Activated CD4-positive, CD25-positive, alpha-beta regulatory T cell treated with anti-CD3 and anti-CD28 coated beads, Interleukin-2, amount 50 U/mL, for 72 hours (primary cell): ENCODE results near the gene GNPDA2.
"Not testable (repeated sequence)": the region's sequence is repeated elsewhere in the genome, so short reads cannot be mapped to it uniquely, and the experiment has no call there.

Source experiments
- DNase-seq: peaks from one replicate; pipeline ENCODE4 v3.0.0; 2021

Gene GNPDA2

DNA sequence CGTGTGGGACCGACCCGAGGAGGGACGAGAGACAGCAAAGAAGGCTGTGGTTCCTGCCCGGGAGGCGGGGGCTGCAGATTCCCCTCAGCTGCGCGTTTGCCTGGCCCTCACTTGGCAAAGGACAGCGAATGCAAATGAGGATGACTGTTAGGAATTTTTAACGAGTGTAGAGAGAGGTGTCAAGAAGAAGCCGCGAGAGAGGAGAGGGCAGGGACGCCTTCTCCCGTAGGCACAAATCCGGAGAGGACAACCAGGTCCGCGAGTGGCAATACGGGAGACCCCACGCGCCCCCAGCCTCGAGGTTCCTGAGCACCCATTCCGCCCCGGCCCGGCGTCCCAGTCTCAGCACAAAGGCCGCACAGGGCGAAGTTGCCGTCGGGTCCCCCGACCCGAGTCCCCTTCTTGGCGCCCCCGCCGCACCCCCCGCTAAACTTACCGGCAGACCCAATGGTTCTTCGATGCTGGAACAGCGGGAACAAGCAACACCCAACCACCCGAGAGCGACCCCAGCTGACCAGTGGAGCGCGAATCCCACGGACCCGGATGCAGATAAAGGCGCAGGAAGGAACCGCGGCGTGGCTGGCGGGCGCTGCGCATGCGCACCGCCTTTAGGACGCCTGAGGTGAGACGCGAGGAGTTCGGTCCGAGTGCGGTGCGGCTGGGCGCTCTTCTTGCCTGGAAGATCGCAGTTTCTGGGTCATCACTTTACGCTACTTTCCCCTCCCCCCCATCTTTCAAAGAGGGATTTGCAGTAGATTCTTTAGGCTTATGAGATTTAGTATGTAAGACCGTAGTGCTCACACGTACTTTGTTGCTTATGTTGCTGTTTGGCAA, at the start of gene GNPDA2:
Gene GNPDA2 (minus strand): TSS at position 519 of the 834 bp plus-strand sequence. CDS start 4,349 bp downstream, outside the sequence.
- DNase-seq = peak; percentile 75

DNA sequence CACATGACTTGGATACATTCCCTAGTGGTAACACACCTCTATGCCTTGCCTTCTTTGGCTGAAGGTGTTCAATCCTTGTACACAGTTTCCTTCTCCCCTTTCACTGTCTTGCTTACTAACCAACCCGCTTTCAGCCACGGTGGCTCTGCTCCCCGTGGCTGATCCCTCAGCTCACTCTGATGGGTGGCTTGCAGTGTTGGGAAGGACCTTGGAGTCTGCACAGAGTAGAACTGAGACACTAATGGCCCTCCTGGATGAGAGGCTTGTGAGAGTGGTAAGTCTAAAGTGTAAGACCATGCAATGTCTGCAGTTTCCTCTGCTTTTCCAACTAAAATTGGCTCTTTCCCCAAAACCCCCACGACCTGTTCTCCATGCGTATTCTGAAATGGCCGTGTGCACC, 46.0 kb upstream of the GNPDA2 start:
- no peak for DNase-seq

DNA sequence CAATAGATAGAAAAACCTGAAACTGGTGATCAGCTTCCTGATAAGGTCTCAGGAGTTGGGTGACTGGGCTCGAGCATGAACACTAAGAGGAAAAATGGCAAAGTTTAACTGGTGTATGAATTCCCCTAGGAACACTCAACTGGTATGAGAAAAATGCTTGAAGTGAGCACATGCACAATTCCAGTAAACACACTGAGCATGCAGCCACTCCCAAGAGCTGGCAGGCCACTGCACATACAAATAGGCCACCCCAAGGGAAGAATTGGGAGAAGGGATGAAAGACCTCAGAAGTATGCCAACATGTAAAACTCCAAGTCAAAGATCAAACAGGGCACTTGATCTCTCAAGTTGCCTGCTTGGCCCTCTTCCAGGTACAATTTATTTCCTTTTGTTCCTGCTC, 45.4 kb upstream of the GNPDA2 start:
- DNase-seq = no peak

DNA sequence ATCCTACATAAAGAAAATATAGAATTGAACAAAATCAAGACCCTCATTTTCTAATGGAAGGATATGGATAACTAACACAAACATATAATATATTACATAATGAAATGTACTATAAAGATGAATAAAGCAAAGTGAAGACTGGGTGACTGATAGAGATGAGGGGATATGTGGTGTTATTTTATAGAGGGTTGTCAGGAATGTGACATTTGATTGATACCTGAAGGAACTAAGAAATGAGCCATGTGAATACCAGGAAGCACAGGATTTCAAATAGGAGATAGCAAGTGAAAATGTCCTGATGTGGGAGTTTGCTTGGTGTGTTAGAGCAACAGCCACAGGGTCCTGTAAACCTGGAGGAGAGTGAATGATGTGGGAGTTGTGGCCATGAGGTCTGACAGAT, 40.1 kb upstream of the GNPDA2 start:
- DNase-seq = no peak

DNA sequence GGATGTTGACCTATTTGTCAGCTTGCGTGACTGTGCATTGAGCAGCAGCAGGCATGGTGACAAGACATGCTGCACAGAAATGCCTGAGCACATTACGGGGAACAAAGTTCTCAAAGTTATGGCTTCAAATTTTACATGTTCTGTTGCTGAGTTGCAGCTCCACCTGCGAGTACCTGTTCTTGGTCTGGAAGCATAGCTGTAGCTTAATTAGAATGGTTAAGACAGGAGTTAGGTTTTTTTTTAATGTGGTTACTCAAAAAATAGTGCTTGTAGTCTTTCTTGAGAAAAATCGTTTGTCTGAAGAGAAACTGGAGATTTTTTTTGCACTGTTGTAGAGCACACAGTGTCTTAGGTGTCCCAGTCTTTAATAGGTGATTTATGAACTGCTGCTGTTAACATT, 38.8 kb upstream of the GNPDA2 start:
- DNase-seq = no peak

DNA sequence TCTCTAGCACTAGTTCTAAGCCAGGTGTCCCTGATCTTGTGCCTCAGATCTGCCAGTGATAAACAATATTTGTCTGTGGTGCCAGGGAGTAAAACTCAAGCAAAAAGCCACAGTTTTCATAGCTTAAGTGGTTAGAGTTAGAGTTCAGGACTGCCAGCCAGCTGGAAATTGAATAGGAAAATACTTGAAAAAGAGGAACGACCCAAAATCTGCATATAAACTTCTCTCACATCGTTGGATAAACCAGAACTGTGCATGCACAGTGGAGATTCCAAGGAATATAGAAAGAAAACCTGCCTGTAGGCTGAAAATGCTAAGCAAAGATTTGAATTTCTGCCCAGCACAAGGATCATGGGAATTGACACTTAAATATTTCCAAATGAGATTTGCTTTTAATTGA, 35.0 kb upstream of the GNPDA2 start:
- DNase-seq = no peak

DNA sequence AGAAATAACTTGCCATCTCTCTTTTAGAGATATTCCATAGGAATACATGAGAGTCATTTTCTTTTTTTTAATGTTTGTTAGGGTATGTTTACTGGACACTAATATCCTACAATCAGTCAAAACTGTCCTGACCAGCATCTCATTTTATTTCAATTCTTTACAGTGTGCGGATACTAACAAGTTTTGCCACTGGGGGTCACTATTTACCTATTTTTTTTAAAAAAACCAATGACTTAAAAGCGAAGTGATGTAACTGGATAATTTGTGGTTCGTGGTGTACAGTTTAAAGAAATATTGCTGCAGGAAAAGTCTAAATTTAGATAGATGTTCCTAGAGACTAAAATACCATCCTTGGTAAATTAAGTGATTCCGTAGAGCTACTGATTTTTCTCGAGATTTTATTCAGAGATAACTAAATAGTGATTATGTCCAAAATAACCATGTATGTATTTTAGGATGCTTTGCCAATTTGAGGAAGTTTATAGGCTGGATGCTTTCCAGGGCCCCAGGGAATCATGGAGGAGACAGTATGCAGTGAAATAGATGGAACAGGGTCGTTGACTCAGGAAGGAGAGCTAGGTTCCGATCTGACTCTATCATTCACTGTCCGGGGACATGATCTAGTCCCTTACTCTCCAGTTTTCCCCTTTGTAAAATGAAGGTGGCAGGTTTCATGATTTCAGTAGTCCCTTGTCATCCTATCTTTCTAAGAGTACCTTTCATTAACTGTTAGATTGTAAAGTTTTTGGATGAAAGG, 34.0 kb upstream of the GNPDA2 start:
- DNase-seq = no peak

DNA sequence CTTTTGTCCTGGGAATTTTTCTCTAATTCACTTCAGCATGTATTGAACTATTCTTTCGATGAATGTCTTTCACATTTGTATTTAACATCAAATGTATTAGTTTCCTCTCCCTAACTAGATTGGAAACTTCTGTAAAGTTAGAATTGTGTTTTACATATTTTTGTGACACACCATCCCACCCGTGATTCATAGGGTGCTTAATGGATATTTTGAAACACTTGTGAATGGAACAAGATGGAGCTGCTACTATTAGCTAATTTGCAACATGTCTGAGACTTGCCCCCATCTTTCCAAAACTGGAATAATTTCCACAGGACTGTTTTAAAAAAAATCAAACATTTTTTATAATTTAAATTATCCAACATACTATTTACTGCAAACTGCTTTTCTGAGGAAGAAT, 30.2 kb upstream of the GNPDA2 start:
- DNase-seq = no peak

DNA sequence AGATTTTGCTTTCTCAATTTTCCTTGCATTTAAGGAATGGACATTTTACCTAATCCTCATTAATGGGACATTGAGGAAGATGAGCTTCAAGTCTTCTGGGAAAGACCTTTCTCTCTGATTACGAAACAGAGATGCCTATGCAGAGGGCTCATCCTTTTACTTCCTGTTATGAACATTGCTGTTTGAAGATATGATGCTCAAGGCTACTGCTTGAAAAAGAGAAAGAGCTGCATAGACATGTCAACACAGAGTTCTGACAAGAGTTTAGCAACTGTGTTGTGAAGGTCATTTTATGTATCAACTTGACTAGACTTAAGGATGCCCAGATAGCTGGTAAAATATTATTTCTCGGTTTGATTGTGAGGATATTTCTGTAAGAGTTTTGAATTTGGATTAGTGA, 13.8 kb upstream of the GNPDA2 start:
- no peak for DNase-seq

DNA sequence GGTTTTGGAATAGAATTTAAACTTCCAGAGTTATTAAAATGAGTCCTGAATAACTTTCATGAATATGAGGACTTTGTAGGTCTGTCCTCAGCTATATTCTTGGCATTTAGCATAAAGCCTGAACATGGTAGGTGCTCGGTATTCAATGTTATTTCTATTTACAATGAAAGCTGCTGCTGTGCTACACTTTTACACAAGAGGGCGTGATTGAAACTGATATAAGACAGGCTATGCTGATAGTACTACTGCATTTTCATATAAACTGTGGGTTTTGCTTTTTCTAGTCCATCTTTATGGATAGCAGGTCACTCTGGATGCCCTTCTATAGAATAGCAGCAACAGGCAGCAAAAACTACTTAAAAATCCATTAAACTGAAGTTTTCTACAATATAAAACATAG, 12.3 kb upstream of the GNPDA2 start:
- no peak for DNase-seq

DNA sequence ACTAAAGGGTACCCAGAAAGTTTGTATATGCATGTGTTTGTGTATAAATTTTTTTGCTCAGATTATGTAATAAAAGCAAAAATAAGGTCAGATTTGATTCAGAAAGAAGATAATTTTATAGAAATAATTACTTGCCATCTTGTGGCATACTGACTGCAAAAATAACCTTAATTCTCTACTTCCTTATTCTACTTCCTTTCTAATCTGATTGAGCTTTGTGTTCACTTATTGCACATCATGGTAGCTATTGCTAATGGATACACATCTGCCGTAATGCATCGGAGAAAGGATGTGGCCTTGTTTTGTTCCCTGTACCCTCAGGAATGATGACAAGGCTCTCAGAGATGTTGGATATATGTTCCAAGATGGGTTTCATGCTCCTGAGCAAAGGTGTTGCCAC, 10.5 kb upstream of the GNPDA2 start:
- no peak for DNase-seq

DNA sequence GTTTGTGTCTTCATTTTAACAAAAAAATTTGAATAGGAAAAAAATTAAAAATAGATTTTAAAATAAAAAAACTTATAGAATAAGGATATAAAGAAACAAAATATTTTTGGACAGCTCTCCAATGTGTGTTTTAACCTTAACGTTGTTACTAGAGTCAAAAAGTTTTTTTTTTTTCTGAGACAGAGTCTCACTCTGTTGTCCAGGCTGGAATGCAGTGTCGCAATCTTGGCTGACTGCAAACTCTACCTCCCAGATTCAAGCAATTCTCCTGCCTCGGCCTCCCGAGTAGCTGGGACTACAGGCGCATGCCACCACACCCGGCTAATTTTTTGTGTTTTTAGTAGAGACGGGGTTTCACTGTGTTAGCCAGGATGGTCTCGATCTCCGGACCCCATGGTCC, 2.3 kb upstream of the GNPDA2 start:
- DNase-seq = not testable (repeated sequence)

DNA sequence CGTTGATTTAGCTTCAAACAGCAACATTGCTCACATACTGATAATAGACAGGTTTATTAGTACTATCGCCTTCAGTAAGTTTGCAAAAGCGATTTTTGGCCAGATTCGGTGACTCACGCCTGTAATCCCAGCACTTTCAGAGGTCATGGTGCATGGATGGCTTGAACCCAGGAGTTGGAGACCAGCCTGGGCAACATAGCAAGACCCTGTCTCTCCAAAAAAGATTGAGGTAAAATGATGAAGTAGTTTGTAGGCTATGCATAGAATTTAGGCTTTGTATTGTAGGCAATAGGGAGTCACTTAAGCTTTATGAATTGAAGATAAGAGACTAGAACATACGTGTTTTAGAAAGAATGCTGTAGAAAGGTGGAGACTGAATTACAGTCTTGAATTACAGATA, 1.1 kb upstream of the GNPDA2 start:
- no peak for DNase-seq

DNA sequence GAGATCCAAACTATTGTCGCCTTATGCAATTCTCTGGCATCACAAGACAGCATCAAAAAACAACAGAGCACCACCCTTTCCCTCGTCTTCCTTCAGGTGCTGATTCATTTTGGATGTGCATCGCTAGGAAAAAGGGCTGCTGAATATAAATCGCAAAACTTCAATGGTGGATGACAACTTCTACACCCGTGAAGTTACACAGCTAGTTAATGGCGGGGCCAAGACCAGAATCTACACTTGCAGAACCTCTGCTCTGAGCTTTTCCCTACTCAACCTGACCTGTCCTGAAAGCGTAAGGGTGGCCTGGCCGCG, 674 bp downstream of the GNPDA2 start:
- DNase-seq = no peak

DNA sequence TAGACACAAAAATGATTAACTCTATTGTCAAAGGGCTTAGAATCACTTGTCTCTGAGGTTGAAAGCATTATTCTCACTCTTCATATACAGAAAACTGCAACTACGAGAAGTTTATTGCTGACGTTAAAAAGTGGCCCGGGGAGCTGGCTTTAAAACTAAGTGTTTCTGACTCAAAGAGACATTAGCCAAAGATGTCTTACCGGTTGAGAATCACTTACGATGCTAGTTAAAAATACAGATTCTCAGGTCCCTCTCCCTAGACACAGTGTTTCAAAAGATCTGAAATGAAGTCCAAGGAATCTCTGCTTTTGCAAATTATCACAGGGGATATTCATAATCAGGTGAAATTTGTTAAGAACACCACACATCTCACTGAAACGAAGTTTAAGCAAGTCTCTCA, 1.2 kb downstream of the GNPDA2 start:
- no peak for DNase-seq

DNA sequence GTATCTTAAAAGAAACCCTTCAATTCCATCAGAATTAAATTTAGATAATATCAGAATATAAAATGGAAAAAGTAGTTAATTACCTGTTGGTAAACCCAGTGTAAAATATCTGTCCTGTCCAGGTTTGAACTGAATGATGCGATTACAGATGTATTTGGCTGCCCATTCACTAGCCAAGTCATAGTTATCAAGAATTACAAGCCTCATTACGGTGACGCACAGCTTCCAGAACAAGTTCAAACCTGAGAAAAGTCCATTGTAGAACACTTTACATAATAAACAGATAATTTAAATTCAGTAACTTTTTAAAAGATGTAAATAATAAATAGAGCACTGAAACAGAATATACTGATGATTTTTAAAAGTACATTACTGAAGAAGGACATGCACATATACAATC, 4.4 kb downstream of the GNPDA2 start:
- no peak for DNase-seq

DNA sequence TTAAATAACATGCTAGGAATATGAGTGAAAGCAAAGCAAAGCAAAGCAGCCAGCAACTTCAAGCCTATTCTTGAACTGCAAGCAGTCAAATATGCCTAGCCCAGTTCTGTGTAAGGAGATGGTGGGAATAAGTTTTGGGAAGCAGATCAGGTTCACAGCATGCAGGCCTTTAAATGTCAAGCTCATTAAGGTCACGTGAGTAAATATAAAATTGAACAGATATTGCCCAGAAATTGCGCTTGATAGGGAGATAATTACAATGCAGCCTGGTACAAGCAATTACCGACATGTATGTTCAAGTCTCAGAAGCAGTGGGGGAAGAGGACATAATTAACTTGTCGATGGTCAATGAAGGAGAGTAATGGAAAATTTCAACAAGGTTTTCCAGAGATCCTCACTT, 6.0 kb downstream of the GNPDA2 start:
- DNase-seq = no peak

DNA sequence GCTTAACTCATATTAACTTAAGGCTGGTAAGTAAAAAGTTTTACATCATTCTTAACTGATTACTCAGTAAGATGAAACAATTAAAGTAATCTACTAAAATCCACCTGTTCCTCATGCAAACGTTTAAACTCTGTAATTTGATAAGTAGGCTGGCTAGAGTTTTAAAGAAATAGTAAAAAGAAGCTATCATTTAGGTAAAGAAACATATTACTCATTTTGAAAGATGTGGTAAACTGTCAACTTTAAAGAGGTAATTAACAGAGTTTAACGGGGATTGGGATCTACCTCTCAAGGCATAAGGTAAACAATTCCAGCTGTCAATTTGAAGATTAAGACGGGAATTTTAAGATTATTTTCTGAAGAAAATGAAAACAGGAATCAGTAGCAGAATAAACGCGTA, 9.8 kb downstream of the GNPDA2 start:
- DNase-seq = no peak

DNA sequence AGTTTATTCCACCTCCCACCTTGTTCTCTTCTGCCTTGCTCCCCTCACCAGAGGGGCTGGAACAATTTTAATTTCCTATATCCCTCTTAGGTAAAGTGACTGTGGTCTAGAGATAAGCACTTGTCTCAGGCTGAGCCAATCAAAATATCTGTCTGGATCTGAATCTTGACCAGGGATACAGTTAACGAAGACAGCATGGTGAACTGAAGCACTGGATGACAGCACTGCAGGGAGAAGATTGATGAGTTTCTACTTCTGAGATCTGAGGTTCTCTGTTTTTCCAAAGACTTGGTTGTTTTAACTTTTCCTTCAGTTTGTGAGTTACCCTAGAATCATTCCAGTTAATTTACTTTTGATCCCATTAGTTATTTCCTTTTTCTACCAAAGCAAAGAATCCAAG, 13.2 kb downstream of the GNPDA2 start:
- DNase-seq = no peak

DNA sequence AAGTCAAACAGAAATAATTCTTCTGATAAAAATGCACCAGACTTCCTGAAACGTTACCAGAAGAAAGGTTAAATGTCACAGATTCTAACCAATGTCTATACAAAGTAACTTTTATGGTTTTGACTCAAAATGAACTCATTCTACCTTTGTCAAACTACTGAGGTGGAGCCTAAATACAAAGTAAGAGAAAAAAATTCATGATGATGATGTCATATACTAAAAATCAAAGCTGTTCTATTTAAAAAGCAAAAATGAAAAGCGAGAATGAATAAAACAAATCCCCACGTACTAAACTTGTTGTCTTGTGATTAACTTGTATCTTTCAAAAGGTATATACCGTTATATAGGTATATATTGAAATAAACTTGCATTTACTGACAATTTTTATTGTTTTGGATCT, 21.7 kb downstream of the GNPDA2 start:
- DNase-seq = no peak

DNA sequence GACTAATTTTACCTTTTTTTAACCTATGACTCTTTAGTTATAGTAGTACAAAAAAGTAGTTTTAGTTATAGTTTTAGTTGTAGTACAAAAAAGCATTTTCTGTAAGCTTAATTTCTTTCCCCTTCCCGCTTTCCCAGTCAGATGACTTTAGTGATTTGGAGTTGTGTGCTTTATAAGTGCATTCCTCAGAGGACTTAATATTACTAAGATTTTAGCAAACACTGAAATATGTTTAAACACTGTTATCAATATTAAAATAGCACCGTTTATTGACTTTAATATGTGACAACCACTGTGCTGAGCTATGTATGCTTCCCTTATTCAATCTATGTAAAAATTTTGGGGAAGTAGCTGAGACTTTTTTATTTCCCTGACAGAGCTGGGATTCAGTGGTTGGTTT, 25.3 kb downstream of the GNPDA2 start:
- DNase-seq = no peak

DNA sequence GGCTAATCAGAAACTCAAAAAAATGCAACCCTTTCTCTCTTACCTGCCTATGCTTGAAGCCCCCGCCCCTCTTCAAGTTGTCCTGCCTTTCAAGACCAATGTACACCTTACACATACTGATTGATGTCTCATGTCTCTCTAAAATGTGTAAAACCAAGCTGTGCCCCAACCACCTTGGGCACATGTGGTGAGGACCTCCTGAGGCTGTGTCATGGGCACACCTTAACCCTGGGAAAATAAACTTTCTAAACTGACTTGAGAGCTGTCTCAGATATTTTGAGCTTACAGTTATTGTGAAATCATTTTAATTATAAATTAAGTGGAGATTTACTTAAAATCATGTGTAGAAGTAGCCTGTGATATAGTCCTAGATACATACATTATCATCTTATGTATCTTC, 25.9 kb downstream of the GNPDA2 start:
- DNase-seq = no peak

DNA sequence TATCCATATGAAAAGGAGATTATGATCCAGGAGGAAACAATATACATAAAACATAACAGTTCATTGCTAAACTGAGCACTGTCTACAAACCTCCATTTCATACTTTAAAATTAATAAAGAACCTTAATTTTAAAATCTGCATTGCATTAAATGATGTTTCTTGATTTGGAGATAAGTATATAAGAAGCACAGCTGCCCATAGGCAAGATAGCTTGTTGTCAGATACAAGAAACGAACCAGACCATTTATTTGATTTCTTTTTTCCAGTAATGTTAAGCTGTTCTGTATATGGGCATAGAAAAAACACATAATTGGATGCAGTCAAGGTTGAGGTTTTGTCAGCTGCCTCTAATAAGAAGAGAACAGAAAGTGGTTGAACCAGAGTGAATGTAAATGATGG, 41.7 kb downstream of the GNPDA2 start:
- DNase-seq = no peak

DNA sequence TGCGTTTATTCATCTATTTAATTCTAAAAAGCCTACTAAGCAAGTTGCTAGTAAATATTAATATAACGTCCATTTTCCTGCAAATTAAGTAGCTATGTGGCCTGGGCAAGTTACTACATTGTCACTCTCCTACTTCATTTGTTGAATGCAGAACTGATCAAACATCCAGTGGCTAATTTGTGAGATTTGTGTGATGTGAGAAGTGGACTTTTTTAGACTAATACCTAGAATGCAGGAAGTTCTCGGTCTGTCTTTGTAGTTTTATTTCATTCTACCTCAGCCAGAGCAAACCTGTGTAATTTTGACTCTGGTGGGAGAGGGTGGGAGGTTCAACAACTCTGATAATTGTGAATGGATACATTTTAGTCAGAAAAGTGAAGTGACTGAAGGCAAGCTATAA, 47.3 kb downstream of the GNPDA2 start:
- DNase-seq = no peak
